HG02588 (cell line): ENCODE results near the gene ZNF565.
"Not testable (repeated sequence)": the region's sequence is repeated elsewhere in the genome, so short reads cannot be mapped to it uniquely, and the experiment has no call there.

Experiments used
- ATAC-seq: cut with Tn5 transposase; IDR thresholded peaks from one replicate; pipeline ENCODE4 v1.9.1; 2021; ENCODE audit warnings: mild to moderate bottlenecking, moderate library complexity; ENCODE audit not compliant: unreplicated experiment

The ZNF565 gene

DNA sequence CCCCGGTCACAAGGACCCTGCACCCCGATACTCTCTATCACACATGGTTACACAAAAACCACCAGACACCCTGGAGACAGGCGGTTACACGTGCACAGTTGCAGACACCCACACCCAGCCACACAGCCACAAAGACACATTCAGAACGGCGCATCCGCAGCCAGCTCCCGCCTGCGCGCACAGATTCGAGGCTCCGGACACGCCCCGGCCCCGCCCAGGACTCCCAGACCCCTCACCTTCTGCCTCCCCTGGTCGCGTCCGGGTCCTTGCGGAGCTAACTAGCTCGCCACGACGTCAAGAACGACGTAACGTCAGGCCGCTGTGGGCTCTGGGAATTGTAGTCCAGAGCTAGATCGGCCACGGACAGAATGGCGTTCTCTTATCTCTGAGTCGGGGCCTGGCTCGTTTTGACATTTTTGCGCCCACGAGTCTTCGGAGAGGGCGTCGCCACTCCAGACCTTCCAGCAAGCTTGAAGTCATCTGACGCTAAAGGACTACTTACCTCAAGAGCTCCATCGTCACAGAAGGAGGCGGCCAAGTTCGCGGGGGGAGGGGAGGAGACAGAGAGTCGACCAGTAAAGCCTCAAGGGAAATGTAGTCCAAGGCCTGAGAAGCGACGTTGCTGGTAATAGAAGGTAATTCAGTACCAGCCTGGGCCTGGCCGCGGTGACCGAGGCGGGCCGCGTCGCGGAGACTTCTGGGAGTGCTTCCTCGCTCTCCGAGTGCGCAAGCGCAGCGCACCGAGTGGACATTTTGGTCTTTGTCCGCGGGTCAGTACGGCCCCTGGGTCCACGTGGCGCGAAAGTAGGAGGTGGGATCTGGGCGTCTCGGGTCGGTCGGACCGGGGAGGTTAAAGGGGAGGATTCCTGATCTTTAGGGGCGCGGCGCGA is at the start of gene ZNF565, which contains the start of gene ZNF146:
TSS of gene ZNF565 (minus strand) at position 280 of the 890 bp plus-strand sequence. CDS start 12,680 bp downstream, outside the sequence.
TSS of gene ZNF146 (plus strand) at position 721 of the 890 bp plus-strand sequence. CDS start 21,335 bp downstream, outside the sequence.
- peak; percentile 90 for ATAC-seq

DNA sequence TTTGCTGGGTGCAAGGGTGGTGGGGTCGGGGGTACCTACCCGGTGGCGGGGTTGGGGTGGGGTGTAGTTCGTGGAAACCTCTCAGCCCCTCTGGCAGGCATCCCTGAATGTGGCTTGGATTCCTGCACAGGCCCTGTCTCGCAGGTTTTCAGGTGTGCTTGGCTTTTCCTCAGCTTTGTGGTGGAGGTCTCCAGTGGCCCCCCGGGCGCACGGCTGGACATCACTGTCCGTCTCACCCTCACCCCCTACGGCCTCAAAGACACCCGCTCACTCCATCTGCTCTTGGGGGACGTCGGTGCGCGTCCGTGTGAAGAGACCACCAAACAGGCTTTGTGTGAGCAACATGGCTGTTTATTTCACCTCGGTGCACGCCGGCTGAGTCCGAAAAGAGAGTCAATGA is 44.7 kb upstream of the ZNF565 start:
- no peak for ATAC-seq

DNA sequence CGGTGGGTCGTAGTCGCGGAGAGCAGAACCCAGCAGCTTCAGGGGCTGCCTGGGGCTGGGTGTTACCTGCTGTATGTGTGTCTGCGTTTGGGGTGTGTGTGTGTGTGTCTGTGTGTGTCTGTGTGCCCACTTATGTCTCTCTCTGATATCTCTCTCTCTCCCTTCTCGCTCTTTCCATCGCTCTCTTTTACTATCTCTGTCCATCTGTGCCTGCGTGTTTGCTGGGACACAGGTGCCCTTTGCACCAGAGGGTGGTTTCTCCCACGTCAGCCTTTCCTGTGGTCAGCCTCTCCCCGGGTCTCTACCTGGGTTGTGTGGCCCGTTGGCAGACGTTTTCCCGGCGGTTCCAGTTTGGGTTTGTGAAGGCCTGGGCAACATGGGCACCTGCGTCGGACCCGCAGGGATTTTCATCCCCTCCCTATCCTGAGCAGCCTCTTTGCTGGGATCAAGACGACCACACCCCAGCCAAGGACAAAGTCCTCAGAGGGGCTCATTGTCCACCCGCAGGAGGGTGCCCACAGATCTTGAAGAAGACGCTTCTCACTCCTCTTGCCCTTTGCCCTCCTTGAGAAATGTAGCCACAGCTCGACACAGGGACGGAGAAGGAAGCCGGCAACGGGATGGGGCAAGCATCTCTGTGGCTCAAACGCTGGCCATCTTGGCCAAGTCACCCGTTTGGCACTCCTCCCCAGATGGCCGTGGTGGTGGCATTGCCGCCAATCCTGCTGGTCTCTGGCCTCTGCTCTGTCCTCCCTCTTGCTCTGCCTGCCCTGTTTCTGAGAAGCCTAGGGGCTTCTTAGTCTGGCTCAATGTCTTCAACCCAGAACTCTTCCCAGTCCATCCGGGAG is 43.8 kb upstream of the ZNF565 start:
- ATAC-seq: no peak

DNA sequence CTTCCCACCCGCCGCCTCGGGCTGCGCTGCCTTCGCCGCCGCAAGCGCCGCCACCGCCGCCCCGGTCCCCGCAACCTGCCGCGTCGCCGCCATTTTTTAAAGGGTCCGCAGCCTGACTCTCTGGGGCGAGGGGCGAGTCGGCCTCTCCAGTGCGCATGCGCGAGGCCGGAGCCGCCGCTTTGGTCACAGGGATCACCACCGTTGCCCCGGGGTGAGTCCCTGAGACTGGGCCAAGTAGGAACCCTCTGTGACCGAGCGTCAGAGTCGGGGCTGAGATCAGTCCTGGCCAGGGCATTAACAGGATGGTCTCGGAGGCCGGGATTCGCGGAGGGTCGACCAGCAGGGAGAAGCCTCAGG is 43.0 kb upstream of the ZNF565 start:
- ATAC-seq: no peak

DNA sequence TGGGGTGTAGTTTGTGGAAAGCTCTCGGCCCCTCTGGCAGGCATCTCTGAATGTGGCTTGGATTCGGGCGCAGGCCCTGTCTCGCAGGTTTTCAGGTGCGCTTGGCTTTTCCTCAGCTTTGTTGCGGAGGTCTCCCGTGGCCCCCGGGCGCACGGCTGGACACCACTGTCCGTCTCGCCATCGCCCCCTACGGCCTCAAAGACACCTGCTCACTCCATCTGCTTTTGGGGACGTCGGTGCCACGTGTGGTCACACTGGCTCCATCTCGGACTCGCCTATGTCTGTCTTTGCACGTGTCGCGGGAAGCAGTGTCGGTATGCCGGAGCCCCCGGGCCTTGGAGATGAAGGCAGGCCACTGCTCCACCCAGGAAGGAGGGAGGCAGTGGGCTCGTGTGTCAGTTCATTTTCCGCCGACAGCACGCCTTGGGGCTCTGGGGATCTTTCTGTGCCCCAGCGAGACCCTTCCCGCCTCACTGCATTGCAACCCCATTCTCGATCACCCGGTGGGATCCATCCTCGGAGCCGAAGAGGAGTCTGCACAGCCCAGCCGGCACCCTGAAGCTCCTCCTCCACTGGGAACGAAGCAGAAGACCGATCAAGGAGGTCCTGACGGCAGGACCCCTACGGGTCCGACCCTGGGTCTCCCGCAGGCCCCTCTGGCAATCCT is 42.5 kb upstream of the ZNF565 start:
- no peak for ATAC-seq

DNA sequence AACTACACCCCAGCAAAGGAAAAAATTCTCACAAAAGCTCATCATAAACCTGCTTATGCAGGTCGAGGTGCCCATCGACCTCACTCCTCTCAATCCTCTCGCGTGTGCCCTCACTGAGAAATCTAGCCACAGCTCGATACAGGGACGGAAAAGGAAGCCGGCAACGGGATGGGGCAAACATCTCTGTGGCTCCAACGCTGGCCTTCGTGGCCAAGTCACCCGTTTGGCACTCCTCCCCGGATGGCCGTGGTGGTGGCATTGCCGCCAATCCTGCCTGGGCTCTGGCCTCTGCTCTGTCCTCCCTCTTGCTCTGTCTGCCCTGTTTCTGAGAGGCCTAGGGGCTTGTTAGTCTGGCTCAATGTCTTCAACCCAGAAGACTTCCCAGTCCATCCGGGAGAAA is 41.6 kb upstream of the ZNF565 start:
- ATAC-seq: no peak

DNA sequence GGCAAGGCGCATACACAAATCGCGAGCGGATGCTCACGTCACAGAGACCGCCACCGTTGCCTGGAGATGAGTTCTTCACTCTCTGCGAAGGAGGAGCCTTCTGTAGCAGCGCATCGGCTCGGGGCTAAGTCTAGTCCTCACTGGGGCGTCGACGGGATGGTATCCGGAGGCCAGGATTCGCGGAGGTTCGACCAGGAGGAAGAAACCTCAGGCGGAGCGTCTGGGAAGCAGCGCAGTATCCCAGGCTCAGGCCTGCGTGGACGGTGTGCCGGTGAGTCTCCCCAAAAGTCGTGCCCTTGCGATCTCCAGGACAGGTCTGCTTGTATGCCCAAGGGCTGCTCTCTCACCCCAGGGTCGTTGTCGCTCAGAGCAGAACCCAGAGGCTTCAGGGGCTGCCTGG is 40.9 kb upstream of the ZNF565 start:
- no peak for ATAC-seq

DNA sequence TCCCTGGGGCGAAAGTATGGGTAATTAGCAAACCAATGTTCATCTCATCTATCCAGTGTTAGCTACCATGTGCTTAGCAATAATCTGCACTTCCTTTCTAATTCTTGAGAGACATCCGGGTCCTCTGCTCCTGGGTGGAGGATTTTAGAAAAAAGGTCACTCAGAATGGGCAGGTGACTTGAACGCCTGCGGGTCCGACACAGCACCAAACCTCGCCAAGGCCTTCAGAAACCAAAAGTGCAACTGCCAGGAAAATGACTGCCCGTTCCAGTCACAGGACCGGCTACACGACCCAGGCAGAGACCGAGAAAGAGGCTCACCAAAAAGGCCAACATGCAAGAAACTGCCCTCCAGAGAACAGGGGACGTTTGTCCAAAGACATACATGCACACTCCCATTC is 40.4 kb upstream of the ZNF565 start:
- no peak for ATAC-seq

DNA sequence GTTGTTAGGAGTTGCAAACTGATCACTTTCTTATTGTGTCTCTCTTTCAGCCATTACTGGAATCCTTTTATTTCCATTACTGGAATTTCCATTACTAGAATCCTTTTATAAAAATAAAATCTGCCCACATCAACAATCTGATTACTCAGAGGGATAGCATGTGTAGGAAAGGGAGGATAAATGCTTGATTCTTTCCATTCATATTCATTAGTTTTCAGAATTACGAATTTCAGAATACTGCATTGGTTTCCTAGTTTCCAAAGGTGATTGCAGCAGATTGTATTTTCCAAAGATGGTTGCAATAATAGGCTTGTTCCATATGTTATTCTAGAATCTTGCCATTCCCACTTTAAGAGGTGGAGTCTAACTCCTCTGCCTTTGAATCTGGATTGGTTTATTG is 37.6 kb upstream of the ZNF565 start:
- no peak for ATAC-seq

DNA sequence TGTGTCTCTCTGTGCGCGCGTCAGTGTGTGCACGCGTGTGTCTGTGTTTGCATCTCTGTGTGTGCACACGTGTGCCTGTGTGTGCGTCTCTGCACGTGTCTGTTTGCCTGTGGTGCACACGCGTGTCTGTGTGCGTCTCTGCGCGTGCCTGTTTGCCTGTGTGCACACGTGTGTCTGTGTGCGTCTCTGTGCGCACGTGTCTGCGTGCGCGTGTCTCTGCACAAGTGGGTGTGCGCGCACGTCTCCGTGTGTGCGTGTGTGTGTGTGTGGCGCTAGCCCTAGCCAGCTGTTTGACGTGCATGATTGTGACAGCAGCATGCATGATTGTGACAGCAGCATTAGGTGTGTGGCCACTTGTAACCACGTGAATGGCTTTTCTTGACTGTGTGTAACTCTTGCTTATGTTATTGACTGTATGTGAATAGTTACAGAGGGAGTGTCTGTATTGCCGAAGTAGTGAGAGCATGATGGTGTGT is 31.6 kb upstream of the ZNF565 start:
- ATAC-seq: no peak

DNA sequence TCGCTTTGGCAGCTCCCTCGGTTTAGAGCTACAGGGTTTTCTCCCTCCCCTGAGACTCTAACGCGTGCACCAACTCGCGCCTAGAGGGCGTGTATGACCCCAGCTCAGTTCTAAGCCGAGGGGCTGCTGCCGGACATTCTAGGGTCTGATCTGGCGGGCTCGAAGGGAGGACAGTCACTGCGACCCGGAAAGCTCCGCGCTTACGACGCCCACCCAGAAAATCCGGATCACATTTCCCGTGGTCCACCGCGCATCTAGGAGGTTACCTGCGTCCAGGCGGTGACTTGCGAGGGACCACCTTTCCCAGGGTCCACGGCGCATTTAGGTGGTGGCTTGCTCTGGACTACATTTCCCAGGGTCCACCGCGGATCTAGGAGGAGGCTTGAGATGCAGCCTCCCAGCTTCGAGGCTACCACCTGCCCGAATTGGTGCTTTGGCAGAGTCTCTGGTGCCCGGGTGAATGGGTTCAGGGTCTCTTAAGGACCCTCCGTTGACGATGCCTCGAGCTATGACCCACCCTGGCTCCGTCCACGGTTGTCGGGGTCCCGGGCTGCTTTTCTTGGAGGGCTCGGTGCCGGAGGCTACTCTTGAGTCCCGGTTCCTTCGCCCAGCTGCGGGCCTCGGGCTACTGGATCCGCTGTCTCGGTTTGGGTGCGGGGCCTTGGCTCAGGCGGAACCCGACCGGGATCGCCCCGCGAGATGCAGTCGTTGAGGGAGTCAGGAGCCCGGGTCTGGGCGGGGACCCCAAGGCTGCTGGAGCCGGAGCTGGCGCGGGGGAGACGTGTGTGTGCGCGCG is 30.9 kb upstream of the ZNF565 start:
- ATAC-seq: no peak

DNA sequence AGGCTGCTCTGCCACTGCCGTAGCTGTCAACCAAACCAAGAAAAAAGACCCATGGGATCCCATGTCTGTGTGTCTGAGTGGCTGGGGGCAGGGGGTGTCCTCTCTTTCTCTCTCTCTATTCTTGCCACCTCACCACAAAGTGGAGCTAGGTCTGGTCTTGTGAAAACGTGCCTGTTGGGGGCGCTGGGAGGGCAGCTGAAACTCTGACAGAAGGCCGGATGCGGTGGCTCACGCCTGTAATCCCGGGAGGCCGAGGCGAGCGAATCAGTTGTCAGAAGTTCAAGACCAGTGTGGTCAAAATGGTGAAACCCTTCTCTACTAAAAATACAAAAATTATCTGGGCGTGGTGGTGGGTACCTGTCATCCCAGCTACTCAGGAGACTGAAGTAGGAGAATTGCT is 29.6 kb upstream of the ZNF565 start:
- ATAC-seq: no peak

DNA sequence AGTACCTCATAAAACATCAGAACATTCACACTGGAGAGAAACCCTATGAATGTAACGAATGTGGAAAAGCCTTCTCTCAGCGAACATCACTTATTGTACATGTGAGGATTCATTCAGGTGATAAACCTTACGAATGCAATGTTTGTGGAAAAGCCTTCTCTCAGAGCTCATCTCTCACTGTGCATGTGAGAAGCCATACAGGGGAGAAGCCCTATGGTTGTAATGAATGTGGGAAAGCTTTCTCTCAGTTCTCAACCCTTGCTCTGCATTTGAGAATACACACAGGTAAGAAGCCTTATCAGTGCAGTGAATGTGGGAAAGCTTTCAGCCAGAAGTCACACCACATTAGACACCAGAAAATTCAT is 22.5 kb upstream of the ZNF565 start:
- ATAC-seq: no peak

DNA sequence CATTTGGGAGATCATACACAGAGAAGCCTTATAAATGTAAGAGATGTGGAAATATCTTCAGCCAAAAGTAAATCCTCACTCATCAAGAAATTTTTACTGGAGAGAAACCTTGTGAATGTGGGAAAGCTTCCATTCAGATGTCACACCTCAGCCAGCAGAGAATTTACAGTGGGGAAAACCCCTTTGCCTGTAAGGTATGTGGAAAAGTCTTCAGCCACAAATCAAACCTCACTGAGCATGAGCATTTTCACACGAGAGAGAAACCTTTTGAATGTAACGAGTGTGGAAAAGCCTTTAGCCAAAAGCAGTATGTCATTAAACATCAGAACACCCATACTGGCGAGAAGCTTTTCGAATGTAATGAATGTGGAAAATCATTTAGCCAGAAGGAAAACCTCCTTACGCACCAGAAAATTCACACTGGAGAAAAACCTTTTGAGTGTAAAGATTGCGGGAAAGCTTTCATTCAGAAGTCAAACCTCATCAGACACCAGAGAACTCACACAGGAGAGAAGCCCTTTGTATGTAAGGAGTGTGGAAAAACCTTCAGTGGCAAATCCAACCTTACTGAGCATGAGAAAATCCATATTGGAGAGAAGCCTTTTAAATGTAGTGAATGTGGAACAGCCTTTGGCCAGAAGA is 22.0 kb upstream of the ZNF565 start:
- ATAC-seq: no peak

DNA sequence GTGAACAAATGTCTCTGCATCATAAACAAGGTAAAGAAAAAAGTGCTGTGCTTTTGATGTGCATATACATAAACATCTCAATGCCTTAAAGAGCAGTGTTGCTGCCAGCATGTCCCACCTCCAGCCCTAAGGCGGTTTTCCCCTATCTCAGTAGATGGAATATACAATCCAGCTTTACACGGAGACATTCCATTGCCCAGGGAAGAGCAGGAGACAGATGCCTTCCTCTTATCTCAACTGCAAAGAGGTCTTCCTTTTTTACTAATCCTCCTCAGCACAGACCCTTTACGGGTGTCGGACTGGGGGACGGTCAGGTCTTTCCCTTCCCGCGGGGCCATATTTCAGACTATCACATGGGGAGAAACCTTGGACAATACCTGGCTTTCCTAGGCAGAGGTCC is 19.2 kb upstream of the ZNF565 start:
- not testable (repeated sequence) for ATAC-seq

DNA sequence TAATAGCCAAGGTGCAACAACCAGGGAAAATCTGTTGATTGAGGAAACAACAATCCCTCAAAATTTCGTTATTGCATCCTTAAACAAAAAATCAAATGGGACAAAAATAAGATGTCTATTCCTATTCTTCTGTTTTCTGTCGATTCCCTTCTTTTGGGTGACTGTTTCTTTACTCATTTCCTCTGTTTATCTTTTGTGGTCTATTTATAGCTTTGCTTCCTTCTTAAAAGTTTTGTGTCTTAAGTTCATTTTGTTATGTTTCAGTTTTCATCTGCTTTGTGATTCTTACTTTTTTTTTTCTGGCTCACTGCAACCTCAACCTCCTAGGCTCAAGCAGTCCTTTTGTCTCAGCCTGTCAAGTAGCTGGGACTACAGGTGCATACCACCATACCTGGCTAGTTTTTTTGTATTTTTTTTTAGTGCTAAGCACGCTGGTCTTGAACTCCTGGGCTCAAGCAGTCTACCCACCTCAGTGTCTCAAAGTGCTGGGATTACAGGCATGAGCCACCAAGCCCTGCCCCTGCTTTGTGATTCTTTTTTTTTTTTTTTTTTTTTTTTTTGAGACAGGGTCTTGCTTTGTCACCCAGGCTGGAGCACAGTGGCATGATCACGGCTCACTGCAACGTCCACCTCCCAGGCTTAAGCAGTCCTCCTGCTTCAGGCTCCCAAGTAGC is 10.9 kb upstream of the ZNF565 start:
- no peak for ATAC-seq

DNA sequence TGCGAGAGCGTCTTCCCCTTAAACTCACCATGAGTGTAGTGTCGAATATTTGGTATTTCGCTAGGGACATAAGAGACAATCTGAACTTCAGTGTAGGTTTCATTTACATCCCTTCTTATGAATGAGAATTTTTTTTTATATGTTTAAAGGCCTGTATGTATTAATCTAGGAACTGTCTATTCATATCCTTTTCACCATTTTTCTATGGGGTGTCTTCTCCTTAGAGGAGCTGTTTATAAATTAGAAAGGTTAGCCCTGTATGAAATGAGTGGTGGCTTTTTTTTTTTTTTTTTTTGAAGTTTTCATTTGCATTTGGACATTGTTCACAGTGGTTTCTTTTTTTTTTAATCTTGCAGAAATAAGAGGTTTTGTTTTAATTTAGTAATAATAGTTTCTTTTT is 8.0 kb upstream of the ZNF565 start:
- no peak for ATAC-seq

DNA sequence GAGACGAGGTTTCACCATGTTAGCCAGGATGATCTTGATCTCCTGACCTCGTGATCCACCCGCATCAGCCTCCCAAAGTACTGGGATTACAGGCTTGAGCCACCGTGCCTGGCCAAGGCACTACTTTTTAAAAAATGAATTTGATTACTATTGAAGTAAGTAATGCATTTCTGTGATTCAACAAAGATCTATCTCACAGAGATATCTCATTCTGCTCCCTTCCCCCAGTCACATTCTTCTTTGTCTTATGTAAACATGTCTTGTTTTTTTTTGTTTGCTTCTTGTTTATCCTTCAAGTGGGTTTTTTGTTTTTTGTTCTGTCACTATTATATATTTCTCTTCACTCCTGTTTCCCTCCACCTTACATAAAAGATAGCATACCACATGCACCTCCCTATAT is 7.0 kb upstream of the ZNF565 start:
- ATAC-seq: no peak
